ENCODE data around the gene FADS3. TPM values are rescaled to one million over a fixed set of nuclear protein-coding genes. Genes with fewer than 3 reads are reported as not detected.

Gene FADS3
- total and polyA plus RNA-seq, 2 donors (not counting 1 experiment from before 2014, with no cell fraction given): 225 to 256 TPM

DNA sequence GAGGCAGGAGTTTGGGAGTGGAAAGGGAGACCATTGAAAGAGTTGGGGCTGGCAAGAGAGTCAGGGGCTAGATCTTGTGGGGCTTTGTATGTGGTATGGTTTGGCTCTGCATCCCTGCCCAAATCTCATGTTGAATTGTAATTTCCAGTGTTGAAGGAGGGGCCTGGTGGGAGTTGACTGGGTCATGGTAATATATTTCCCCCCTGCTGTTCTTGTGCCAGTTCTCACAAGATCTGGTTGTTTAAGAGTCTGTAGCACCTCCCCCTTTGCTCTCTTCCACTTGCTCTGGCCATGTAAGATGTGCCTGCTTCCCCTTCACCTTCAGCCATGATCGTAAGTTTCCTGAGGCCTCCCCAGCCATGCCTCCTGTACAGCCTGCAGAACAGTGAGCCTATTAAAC, 36.2 kb upstream of the FADS3 start:
- intact Hi-C loops (cut with micrococcal nuclease): no loop called here
- H2AFZ ChIP-seq (ENCODE audit: insufficient read depth, low read depth, low read length, poor library complexity, severe bottlenecking): no peak overlapping the region
- H3K4me3 Mint-ChIP-seq: no peak overlapping the region
- H3K27me3 Mint-ChIP-seq: peaks cover 21% of the 10 kb centered on the region
- H3K4me2 ChIP-seq (replicated peaks; ENCODE audit: low read depth, low read length, poor library complexity, severe bottlenecking): no peak overlapping the region
- no peak overlapping the region for H3K27ac Mint-ChIP-seq
- WGBS (ENCODE audit: insufficient coverage): no CpG with 5 or more reads among the region's 1 CpG
- H3K9me3 ChIP-seq (ENCODE audit: control extremely low read depth in 1 of 3, control insufficient read depth in 2 of 3, insufficient read depth in 1 of 3, low read length in 2 of 3): peaks cover 0 to 7% (median 0%) of the 10 kb centered on the region in 3 donors
- no peaks in the 10 kb centered on the region for H3K36me3 ChIP-seq (replicated peaks in 1 of 2; ENCODE audit: control extremely low read depth in 1 of 2, control insufficient read depth in 1 of 2, extremely low read depth in 1 of 2, insufficient read depth in 2 of 2, low read length in 1 of 2)
- no peak for TF ChIP-seq EZH2 (IDR thresholded peaks at IDR 0.05; ENCODE audit: borderline replicate concordance, insufficient read depth, low read depth, low read length, poor library complexity, severe bottlenecking)
- TF ChIP-seq, protein P1, sequence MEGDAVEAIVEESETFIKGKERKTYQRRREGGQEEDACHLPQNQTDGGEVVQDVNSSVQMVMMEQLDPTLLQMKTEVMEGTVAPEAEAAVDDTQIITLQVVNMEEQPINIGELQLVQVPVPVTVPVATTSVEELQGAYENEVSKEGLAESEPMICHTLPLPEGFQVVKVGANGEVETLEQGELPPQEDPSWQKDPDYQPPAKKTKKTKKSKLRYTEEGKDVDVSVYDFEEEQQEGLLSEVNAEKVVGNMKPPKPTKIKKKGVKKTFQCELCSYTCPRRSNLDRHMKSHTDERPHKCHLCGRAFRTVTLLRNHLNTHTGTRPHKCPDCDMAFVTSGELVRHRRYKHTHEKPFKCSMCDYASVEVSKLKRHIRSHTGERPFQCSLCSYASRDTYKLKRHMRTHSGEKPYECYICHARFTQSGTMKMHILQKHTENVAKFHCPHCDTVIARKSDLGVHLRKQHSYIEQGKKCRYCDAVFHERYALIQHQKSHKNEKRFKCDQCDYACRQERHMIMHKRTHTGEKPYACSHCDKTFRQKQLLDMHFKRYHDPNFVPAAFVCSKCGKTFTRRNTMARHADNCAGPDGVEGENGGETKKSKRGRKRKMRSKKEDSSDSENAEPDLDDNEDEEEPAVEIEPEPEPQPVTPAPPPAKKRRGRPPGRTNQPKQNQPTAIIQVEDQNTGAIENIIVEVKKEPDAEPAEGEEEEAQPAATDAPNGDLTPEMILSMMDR (IDR thresholded peaks at IDR 0.05): no peak
- no peak overlapping the region for H3K9ac ChIP-seq (ENCODE audit: low read length)
- H3K4me1 ChIP-seq (ENCODE audit: control insufficient read depth in 2 of 2, insufficient read depth in 2 of 2, low read length in 2 of 2): no peaks in the 10 kb centered on the region
- peaks cover 3% of the 10 kb centered on the region for H3K4me1 Mint-ChIP-seq
- H3K27me3 ChIP-seq (replicated peaks in 1 of 4; ENCODE audit: control extremely low read depth in 1 of 4, control insufficient read depth in 3 of 4, insufficient read depth in 4 of 4, low read length in 3 of 4): peaks cover 0 to 3% (median 0%) of the 10 kb centered on the region in 4 experiments
- H4K20me1 ChIP-seq (ENCODE audit: control insufficient read depth, insufficient read depth, low read length, poor library complexity, severe bottlenecking): no peaks in the 10 kb centered on the region
- POLR2A ChIA-PET: no interaction called here
- H3K4me3 ChIP-seq (ENCODE audit: control extremely low read depth in 1 of 5, extremely low read depth in 1 of 5, insufficient read depth in 1 of 5, low read depth in 2 of 5, low read length in 4 of 5): no peak overlapping the region
- no peaks in the 10 kb centered on the region for H3K79me2 ChIP-seq (ENCODE audit: control insufficient read depth, insufficient read depth, low read length)
- CTCF ChIA-PET: interaction anchor here (1.0 to 1.1 kb wide), 2 partner anchors 20 to 30 kb away, joined by 3 read pairs; no protein-coding TSS in a partner anchor
- H3K9me3 Mint-ChIP-seq (ENCODE audit: insufficient read depth): no peaks in the 10 kb centered on the region
- no peak overlapping the region for H3K27ac ChIP-seq (ENCODE audit: low read length in 2 of 2)
- ATAC-seq (ENCODE audit: low read depth): no peak
- no peak for DNase-seq

DNA sequence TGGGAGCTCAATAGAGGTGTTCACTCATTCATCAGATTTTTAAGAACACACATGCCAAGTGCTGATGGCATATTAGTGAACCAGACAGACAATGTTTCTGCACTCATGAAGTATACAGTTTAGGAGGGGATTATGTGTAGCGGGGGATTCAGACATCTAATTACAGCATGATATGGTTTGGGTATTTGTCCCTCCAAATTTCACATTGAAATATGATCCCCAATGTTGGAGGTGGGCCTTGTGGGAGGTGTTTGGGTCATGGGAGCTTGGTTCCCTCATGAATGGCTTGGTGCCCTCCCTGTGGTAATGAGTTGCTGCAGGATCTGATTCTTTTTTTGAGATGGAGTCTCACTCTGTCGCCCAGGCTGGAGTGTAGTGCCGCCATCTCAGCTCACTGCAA, 34.9 kb upstream of the FADS3 start:
- peaks cover 4% of the 10 kb centered on the region for H3K4me1 Mint-ChIP-seq
- no peak overlapping the region for H3K4me3 Mint-ChIP-seq

More for the DNA sequence above, 34.9 kb upstream of the FADS3 start:
- H3K4me3 ChIP-seq (ENCODE audit: control extremely low read depth in 1 of 5, extremely low read depth in 1 of 5, insufficient read depth in 1 of 5, low read depth in 2 of 5, low read length in 4 of 5): no peak overlapping the region
- no peaks in the 10 kb centered on the region for H4K20me1 ChIP-seq (ENCODE audit: control insufficient read depth, insufficient read depth, low read length, poor library complexity, severe bottlenecking)
- TF ChIP-seq, protein P1 (IDR thresholded peaks at IDR 0.05): no peak
- TF ChIP-seq EZH2 (IDR thresholded peaks at IDR 0.05; ENCODE audit: borderline replicate concordance, insufficient read depth, low read depth, low read length, poor library complexity, severe bottlenecking): no peak
- no peaks in the 10 kb centered on the region for H3K79me2 ChIP-seq (ENCODE audit: control insufficient read depth, insufficient read depth, low read length)
- ATAC-seq (ENCODE audit: low read depth): no peak
- H3K4me1 ChIP-seq (ENCODE audit: control insufficient read depth in 2 of 2, insufficient read depth in 2 of 2, low read length in 2 of 2): no peaks in the 10 kb centered on the region
- WGBS (ENCODE audit: insufficient coverage): 87% methylated on average over 3 of the region's 3 CpGs
- H3K4me2 ChIP-seq (replicated peaks; ENCODE audit: low read depth, low read length, poor library complexity, severe bottlenecking): no peak overlapping the region
- CTCF ChIA-PET: interaction anchor here (1.4 to 1.6 kb wide), 2 partner anchors 21 to 155 kb away, joined by 3 to 5 read pairs; no protein-coding TSS in a partner anchor
- no peak overlapping the region for H3K27ac ChIP-seq (ENCODE audit: low read length in 2 of 2)
- no peak overlapping the region for H3K9ac ChIP-seq (ENCODE audit: low read length)
- Mint-ChIP-seq H3K9me3 (ENCODE audit: insufficient read depth) (no peaks in the 10 kb centered on the region), H3K27ac (no peak overlapping the region), H3K27me3 (peaks cover 22% of the 10 kb centered on the region)
- DNase-seq: no peak
- no peak overlapping the region for H2AFZ ChIP-seq (ENCODE audit: insufficient read depth, low read depth, low read length, poor library complexity, severe bottlenecking)
- peaks cover 0 to 10% (median 0%) of the 10 kb centered on the region in 4 experiments for H3K27me3 ChIP-seq (replicated peaks in 1 of 4; ENCODE audit: control extremely low read depth in 1 of 4, control insufficient read depth in 3 of 4, insufficient read depth in 4 of 4, low read length in 3 of 4)
- no peaks in the 10 kb centered on the region for H3K36me3 ChIP-seq (replicated peaks in 1 of 2; ENCODE audit: control extremely low read depth in 1 of 2, control insufficient read depth in 1 of 2, extremely low read depth in 1 of 2, insufficient read depth in 2 of 2, low read length in 1 of 2)
- POLR2A ChIA-PET: no interaction called here
- H3K9me3 ChIP-seq (ENCODE audit: control extremely low read depth in 1 of 3, control insufficient read depth in 2 of 3, insufficient read depth in 1 of 3, low read length in 2 of 3): peaks cover 0 to 7% (median 0%) of the 10 kb centered on the region in 3 donors
- intact Hi-C loops (cut with micrococcal nuclease): no loop called here
